ENCODE measurements around the gene LDHB.
"Not testable (repeated sequence)": the region's sequence is repeated elsewhere in the genome, so short reads cannot be mapped to it uniquely, and the experiment has no call there.

LDHB gene

DNA sequence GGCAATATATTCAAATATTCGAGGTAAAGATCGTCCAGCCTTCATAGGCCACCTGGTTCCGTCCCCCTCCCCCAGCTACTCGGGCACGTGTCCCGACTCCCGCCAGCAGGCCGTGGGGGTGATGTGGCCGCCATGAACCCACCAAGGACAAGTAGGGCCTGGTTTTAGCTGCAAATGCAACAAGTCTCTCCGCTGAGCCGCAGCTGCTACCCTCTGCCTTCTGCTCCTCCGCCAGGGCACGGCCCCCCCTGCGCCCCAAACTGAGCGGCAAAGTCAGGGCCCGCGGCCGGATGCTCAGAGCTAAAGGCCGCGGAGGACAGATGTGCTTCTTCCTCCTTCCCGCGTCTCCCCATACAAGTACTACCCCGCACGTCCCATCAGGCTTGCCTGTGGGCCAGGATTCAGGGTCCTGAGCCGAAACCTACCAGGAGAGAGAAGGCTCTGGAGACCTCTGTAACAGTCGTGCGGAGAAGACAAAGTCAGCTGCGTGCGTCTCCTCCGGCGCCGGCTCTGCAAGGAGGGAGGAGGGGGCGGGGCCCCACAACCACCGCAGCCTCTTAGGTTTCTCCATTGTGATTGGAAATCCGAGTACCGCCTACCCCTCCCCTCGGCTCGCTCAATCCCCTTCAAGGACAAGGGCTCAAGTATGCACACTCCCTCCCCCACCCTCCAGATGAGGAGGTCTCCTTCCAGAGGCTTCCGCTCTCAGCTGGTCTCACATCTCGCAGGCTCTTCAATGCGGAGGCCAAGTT is at the start of gene LDHB:
Gene LDHB, minus strand, starts transcription at position 517 of the 752 bp plus-strand sequence. CDS start 3,171 bp downstream, outside the sequence.
- DNase-seq = peak; percentile 91

DNA sequence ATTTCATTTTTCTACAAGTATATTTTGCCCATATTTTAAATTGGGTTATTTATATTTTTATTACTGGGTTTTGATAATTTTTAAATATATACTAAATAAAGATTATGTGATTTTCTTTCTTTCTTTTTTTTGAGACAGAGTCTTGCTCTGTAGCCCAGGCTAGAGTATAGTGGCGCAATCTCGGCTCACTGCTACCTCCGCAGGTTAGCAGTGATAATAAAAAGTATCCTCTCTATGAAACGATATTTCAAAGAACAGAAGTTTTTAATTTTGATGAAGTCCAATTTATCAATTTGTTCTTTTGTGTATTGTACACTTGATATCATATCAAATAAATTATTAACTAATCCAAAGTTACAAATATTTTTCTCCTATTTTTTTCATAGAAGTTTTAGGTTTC is 47.2 kb upstream of the LDHB start:
- no peak for DNase-seq

DNA sequence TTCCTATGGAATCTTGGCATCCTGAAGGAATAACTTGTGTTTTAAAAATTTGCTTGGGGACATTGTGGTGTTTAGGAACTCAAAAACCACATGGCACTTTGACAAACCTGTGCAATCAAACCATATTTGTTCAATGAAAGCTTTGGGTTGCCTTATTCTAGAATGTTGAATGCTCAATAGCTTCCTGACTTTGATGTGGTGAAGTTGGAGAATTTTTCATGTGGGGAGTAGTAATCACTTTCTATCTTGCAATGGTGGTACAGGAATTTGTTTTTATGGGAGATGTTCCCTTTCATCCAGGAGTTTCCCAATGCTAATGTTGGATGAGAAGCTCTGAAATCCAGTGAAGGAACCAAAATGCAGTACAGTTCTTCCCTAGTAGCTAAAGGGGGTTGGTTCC is 42.2 kb upstream of the LDHB start:
- no peak for DNase-seq

GRCh38 chr12:21697904-21698630 is 40.4 kb upstream of the LDHB start:
- DNase-seq = peak; percentile 42

DNA sequence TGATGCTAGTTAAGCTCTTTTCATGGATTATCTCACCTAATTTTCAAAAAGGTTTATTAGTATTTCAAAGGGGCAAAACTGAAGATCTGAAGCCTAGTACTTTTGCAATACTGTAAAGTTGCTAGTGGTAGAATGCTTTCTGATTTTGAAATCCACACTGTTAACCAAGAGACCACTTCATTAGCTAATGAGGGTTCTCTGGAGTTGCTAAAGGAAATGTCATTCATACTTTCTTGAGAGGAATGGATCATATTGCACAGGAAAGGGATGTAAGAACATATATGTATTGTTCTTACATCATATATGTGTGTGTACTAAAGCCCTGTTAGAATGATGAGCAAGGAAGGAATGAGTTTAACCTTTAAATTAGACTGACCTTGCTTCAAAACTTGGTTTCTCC is 39.0 kb upstream of the LDHB start:
- DNase-seq = no peak

DNA sequence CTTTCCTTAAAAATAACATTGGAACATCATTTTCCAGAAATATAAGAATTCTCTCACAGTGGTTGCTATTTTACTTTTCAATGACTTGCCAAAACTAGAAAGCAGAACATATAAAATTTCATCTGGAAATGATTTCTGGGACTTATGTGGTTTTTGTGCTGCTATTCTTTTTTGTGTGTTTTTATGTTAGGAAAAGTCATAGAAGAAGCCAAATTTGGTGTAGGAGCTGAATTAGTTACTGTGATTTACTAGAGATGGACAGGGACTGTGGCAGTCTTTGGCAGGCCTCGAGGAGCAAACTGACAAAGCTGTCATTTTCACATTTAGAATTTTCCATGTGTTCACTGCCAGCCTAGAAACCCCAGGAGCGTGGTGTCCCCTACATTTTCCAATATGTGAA is 38.3 kb upstream of the LDHB start:
- no peak for DNase-seq

DNA sequence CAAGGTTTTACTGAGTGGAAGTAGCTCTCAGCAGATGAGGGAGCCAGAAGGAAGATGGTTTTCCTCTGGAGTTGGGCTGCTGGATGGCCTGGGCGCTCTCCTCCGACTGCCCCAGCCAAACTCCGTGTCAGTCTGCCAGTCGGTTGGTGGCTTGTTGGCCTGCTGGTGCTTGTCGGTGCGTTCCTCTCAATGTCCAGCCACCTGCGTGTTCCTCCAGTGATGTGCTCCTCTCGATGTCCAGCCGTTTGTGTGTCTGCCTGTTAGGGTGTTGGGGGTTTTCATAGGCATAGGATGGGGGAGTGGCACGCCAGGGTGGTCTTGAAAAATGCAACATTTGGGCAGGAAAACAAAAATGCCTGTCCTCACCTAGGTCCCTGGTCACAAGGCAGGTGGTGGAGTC is 37.0 kb upstream of the LDHB start:
- no peak for DNase-seq

DNA sequence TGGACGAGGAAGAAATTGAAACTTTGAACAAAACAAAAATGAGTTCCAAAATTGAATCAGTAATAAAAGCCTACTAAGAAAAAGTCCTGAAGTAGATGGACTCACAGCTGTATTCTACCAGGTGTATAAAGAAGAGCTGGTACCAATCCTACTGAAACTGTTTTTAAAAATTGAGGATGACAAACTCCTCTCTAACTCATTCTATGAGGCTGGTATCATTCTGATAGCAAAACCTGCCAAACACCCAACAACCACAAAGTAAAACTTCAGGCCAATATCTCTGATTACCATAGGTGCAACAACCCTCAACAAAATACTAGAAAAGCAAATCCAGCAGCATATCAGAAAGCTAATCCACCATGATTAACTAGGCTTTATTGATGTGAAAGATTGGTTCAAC is 33.9 kb upstream of the LDHB start:
- no peak for DNase-seq

DNA sequence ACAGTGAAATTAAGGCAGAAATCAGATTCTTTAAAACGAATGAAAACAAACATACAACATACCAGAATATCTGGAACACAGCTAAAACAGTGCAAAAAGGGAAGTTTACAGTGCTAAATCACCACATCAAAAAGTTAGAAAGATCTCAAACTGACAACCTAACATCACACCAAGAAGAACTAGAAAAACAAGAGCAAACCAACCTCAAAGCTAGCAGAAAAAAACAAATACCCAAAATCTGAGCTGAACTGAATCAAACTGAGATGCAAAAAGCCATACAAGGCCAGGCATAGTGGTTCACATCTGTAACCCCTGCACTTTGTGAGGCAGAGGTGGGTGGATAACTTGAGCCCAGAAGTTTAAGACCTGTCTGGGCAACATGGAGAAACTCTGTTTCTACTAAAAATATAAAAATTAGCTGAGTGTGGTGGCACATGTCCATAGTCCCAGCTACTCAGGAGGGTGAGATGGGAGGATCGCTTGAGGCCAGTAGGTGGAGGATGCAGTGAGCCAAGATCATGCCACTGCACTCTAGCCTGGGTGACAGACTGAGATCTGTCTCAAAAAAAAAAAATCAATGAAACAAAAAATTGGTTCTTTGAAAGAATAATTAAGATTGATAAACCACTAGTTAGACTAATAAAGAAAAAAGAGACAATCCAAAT is 33.2 kb upstream of the LDHB start:
- DNase-seq = no peak

DNA sequence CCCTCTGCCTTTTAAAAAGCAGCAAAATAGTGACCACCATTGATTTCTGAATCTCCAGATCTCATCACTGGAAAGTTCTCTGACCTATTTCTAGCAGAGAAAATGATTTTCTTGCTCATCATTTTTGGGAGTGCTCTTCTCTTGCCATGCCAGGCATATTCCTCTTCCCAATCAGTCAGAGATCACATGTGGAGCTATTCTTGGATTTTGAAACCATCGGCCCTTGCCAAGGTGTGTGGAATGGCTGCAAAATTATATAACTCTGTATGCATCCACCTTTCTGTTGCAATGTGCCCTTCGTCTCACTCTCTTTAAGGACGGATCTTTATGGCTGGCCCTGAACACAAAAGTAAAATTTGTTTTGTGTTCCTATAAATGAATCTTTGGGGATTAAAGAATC is 25.5 kb upstream of the LDHB start:
- DNase-seq = no peak

DNA sequence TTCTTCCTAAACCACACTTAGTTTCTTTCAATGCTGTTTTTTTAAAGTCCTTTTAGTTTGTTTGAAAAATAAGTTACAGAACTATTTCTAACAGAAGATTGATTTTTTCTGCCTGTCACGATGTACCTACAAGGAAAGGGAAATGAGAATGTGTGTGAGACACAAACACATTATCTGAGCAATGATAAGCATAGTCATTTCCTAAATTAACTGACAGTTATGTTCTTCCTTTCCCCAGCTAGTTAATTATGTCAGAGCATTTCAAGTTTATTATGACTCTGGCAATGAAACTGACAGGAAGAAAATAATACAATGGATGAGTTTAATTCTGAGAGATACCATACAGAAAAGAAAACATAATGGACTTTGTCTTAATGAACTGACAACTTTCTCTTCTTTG is 21.3 kb upstream of the LDHB start:
- no peak for DNase-seq

GRCh38 chr12:21677622-21678277 is 20.1 kb upstream of the LDHB start:
- DNase-seq = no peak

DNA sequence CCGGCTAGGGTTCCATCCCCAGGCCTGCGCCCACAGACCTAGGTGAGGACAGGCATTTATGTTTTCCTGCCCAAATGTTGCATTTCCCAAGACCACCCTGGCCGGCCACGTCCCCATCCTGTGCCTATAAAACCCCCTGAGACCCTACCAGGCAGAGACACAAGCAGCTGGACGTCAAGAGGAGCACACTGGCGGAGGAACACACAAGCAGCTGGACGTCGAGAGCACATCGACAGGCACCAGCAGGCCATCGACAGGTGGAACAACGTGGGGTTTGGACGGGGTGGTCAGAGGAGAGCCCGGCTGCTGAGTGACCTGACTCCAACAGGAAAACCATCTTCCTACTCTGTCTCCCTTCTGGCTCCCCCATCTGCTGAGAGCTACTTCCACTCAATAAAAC is 19.6 kb upstream of the LDHB start:
- no peak for DNase-seq

DNA sequence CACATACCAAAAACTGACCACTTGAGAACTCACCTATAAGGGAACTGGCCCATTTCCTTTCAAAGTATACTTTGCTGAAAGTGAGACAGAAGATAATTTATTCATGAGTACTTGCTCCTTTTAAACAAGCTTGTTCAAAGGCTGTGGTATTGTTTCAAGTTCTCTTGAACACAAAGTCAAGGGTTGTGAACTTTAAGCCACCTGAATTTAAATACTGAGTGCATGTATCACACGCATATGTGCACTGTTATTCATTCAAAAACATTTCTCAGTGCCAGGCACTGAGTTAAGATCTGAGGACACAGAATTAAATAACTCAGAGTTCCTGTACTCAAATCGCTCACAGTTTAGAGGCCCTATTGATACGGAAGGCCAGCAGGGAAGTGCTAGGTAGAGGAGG is 19.1 kb upstream of the LDHB start:
- peak; percentile 48 for DNase-seq

- no peak for DNase-seq
Observed at GRCh38 chr12:21675641-21676040, 18.0 kb upstream of the LDHB start.

- no peak for DNase-seq
Observed at GRCh38 chr12:21675096-21675495, 17.5 kb upstream of the LDHB start.

GRCh38 chr12:21673830-21674552 is 16.3 kb upstream of the LDHB start:
- not testable (repeated sequence) for DNase-seq

DNA sequence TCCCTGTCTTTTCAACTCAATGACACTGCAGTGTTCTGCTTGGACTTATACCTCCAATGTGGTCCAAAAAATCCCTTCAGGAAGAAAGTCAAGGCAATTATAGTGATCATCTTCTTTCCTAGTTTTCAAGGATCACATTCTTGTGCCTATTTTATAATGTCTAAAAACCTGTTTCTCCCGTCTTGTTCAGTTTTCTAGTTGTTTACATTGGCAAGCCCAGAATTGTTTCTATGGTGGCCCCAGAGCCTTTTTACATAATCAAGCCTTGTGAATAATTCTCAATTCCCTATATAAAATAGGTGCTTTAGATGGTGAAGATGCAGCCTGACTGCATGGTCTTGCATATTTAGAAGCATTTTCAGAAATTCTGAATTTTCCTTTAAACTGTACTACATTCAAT is 14.5 kb upstream of the LDHB start:
- DNase-seq = no peak

GRCh38 chr12:21666722-21667121 is 9.1 kb upstream of the LDHB start:
- DNase-seq = peak; percentile 69

- no peak for DNase-seq
Observed at GRCh38 chr12:21665816-21666215, 8.2 kb upstream of the LDHB start.

GRCh38 chr12:21662122-21662792 is 4.6 kb upstream of the LDHB start:
- DNase-seq = no peak

Measured in DMS79 treated with DMSO at 0.1 percent for 48 hours (cell line).